HEK293 (cell line): ENCODE data around the gene PYGM.

Source experiments
- CTCF ChIA-PET: fragments of 350-600 bp; formaldehyde crosslinking; extraction: SDS; loops from one replicate; lab custom pipeline; 2021; ENCODE audit warnings: antibody characterized with exemption; lab: Yijun Ruan, JAX
- POLR2A ChIA-PET: fragments of 300-600 bp; formaldehyde crosslinking; extraction: SDS; loops from one replicate; lab custom pipeline; 2020; ENCODE audit warnings: antibody characterized with exemption, inconsistent platforms; lab: Yijun Ruan, JAX
- H3K27ac ChIP-seq: fragments of 200-500 bp; sonication (Bioruptor generic); 2 replicates; pipeline ENCODE4 v1.5.1; 2014; ENCODE audit warnings: low read depth, low read length, control low read depth, inconsistent platforms; ENCODE audit errors: extremely low read depth
- H3K36me3 ChIP-seq, 2 experiments: fragments of 200-500 bp in 1 of 2; sonication (Bioruptor generic) in 1 of 2; 1 replicate in 1 of 2; 2 replicates in 1 of 2; pipeline ENCODE4 v1.5.1; 2014 to 2017; ENCODE audit warnings: inconsistent platforms in 2 of 2, low read length in 2 of 2; ENCODE audit not compliant: control insufficient read depth in 2 of 2, insufficient read depth in 1 of 2
- H3K4me1 ChIP-seq: fragments of 200-500 bp; sonication (Bioruptor generic); 2 replicates; pipeline ENCODE4 v1.5.1; 2014; ENCODE audit warnings: mild to moderate bottlenecking, low read length, inconsistent platforms; ENCODE audit not compliant: control insufficient read depth, insufficient read depth
- H3K4me3 ChIP-seq: 2 replicates; pipeline ENCODE4 v1.5.1; 2011; ENCODE audit warnings: low read depth, mild to moderate bottlenecking, control low read depth, low read length, moderate library complexity
- H3K9me3 ChIP-seq: fragments of 200-500 bp; sonication (Bioruptor generic); 2 replicates; pipeline ENCODE4 v1.5.1; 2014; ENCODE audit warnings: low read depth, low read length, inconsistent platforms; ENCODE audit not compliant: control insufficient read depth, insufficient read depth
- BCL11B ChIP-seq: fragments of 450-650 bp; formaldehyde crosslinking; IDR thresholded peaks from 2 replicates; pipeline ENCODE4 v1.5.1; 2016; ENCODE audit warnings: low read depth, missing biosample characterization, missing genetic modification characterization
- GLIS2 ChIP-seq: fragments of 450-650 bp; formaldehyde crosslinking; IDR thresholded peaks from 2 replicates; pipeline ENCODE4 v1.5.1; 2016; ENCODE audit warnings: missing biosample characterization, missing genetic modification characterization
- KLF1 ChIP-seq: fragments of 450-650 bp; formaldehyde crosslinking; IDR thresholded peaks from 2 replicates; pipeline ENCODE4 v1.5.1; 2016; ENCODE audit warnings: missing biosample characterization, missing genetic modification characterization
- KLF10 ChIP-seq: fragments of 450-650 bp; IDR thresholded peaks from 2 replicates; pipeline ENCODE4 v1.5.1; 2018; ENCODE audit warnings: missing biosample characterization, mild to moderate bottlenecking, missing genetic modification characterization
- PATZ1 ChIP-seq: fragments of 450-650 bp; formaldehyde crosslinking; IDR thresholded peaks from 2 replicates; pipeline ENCODE4 v1.5.1; 2016; ENCODE audit warnings: missing biosample characterization, missing genetic modification characterization
- PRDM10 ChIP-seq: fragments of 450-650 bp; formaldehyde crosslinking; IDR thresholded peaks from 2 replicates; pipeline ENCODE4 v1.5.1; 2016; ENCODE audit warnings: missing biosample characterization, missing genetic modification characterization
- SALL2 ChIP-seq: fragments of 450-650 bp; formaldehyde crosslinking; IDR thresholded peaks from 2 replicates; pipeline ENCODE4 v1.5.0; 2017; ENCODE audit warnings: missing biosample characterization, mild to moderate bottlenecking, missing genetic modification characterization, borderline replicate concordance
- ZBTB7A ChIP-seq: fragments of 450-650 bp; formaldehyde crosslinking; IDR thresholded peaks from 2 replicates; pipeline ENCODE4 v1.5.1; 2016; ENCODE audit warnings: low read depth, missing biosample characterization, missing genetic modification characterization
- ZBTB8A ChIP-seq: fragments of 450-650 bp; formaldehyde crosslinking; IDR thresholded peaks from 2 replicates; pipeline ENCODE4 v1.5.1; 2016; ENCODE audit warnings: missing biosample characterization, missing genetic modification characterization
- ZNF280C ChIP-seq: fragments of 450-650 bp; formaldehyde crosslinking; IDR thresholded peaks from 2 replicates; pipeline ENCODE4 v1.5.1; 2016; ENCODE audit warnings: missing biosample characterization, missing genetic modification characterization
- ZNF473 ChIP-seq: fragments of 450-650 bp; formaldehyde crosslinking; IDR thresholded peaks from 2 replicates; pipeline ENCODE4 v1.5.1; 2017; ENCODE audit warnings: missing biosample characterization, missing genetic modification characterization
- ZNF518A ChIP-seq: fragments of 450-650 bp; formaldehyde crosslinking; conservative IDR thresholded peaks from 2 replicates; pipeline ENCODE4 v1.5.1; 2016; ENCODE audit warnings: low read depth, missing biosample characterization, missing genetic modification characterization
- ZNF777 ChIP-seq: fragments of 450-650 bp; formaldehyde crosslinking; IDR thresholded peaks from 2 replicates; pipeline ENCODE4 v1.5.1; 2017; ENCODE audit warnings: missing biosample characterization, missing genetic modification characterization, borderline replicate concordance

Gene PYGM

GRCh38 chr11:64802370-64803157 lies 42.8 kb upstream of the PYGM start (continued):
- TF ChIP-seq ZNF518A (tag by site-specific recombination) (no peak), KLF10 (tag by site-specific recombination) (no peak), BCL11B (tag by site-specific recombination) (no peak)
- TF ChIP-seq, all 188 proteins: peak for 8

- peaks cover 0 to 45% of the 10 kb centered on the region in 2 experiments; a peak in 1 of 3 replicates for H3K36me3 ChIP-seq
- ChIA-PET CTCF (interaction anchor here (0.6 to 0.7 kb wide), 2 partner anchors 529 to 1583 kb away, joined by 3 to 4 read pairs; no protein-coding TSS in a partner anchor), POLR2A (interaction anchor here (0.9 to 2.3 kb wide), 3 partner anchors 23 to 310 kb away, joined by 3 to 24 read pairs (median 3); partner anchors contain the start of genes SAC3D1, SF1 and TM7SF2)
- no peaks in the 10 kb centered on the region for H3K9me3 ChIP-seq
- H3K27ac ChIP-seq = no peak overlapping the region
- no peak overlapping the region for H3K4me3 ChIP-seq
- H3K4me1 ChIP-seq = peaks cover 4% of the 10 kb centered on the region
- TF ChIP-seq PRDM10 (tag by site-specific recombination) (no peak), ZBTB8A (tag by site-specific recombination) (0 out of 2 replicates have a peak, but pooled peaks have one; percentile 14), ZNF473 (tag by site-specific recombination) (no peak), KLF1 (tag by site-specific recombination) (peak; percentile 75), SALL2 (tag by site-specific recombination) (no peak), KLF10 (tag by site-specific recombination) (no peak), ZNF518A (tag by site-specific recombination) (no peak), GLIS2 (peak; percentile 55), PATZ1 (tag by site-specific recombination) (peak; percentile 40), ZNF777 (no peak), ZBTB7A (tag by site-specific recombination) (no peak), ZNF280C (tag by site-specific recombination) (no peak)
These were observed 42.0 kb upstream of the PYGM start for GRCh38 chr11:64801561-64802369.
